Stomach (tissue), 9 donors: ENCODE measurements around the gene HSPB6. TPM values are rescaled to one million over a fixed set of nuclear protein-coding genes. Genes with fewer than 3 reads are reported as not detected.

ENCODE experiments used
- DNase-seq, 2 donors: peaks; one replicate each; pipeline versions ENCODE4 v3.0.0 to v3.0.0-alpha.2; 2013 to 2019
- H3K27ac ChIP-seq, 5 donors: fragments of 200-600 bp in 4 of 5; sonication (generic) in 4 of 5; one replicate each; pipeline ENCODE4 v1.5.1; 2013 to 2019; ENCODE audit warnings: mild to moderate bottlenecking in 1 of 5, moderate library complexity in 1 of 5
- H3K27me3 ChIP-seq, 3 donors: fragments of 200-600 bp; sonication (generic); one replicate each; pipeline ENCODE4 v1.5.1; 2017 to 2019; ENCODE audit warnings: mixed run types in 1 of 3
- H3K36me3 ChIP-seq, 4 donors: fragments of 200-600 bp; sonication (generic); 1 replicate in 3 of 4; 2 replicates in 1 of 4; pipeline ENCODE4 v1.5.1; 2016 to 2019
- H3K4me1 ChIP-seq, 4 donors: fragments of 200-600 bp; sonication (generic); one replicate each; pipeline ENCODE4 v1.5.1; 2016 to 2019
- H3K4me3 ChIP-seq, 4 donors: fragments of 200-600 bp; sonication (generic) in 3 of 4; one replicate each; pipeline ENCODE4 v1.5.1; 2016 to 2019; ENCODE audit warnings: mild to moderate bottlenecking in 1 of 4
- H3K9me3 ChIP-seq, 4 donors: fragments of 200-600 bp; sonication (generic); one replicate each; pipeline ENCODE4 v1.5.1; 2016 to 2019
- EP300 ChIP-seq: sonication (generic); formaldehyde crosslinking; IDR thresholded peaks from one replicate; pipeline ENCODE4 v1.6.1; 2017; ENCODE audit warnings: antibody characterized with exemption
- POLR2A ChIP-seq, 4 donors: fragments of 450-650 bp; IDR thresholded peaks; one replicate each; pipeline ENCODE4 v1.6.1; 2016; ENCODE audit warnings: antibody characterized with exemption in 4 of 4, control low read depth in 2 of 4, mild to moderate bottlenecking in 1 of 4, moderate library complexity in 1 of 4
- POLR2AphosphoS5 ChIP-seq, 3 donors: sonication (generic); formaldehyde crosslinking; IDR thresholded peaks; one replicate each; pipeline ENCODE4 v1.6.1; 2016; ENCODE audit warnings: antibody characterized with exemption in 3 of 3
- WGBS, 5 donors: extraction: QIAGEN DNeasy Blood & Tissue Kit in 3 of 5; methylation state at CpG; one replicate each; pipeline versions ENCODE4 v1.1.5 to v1.1.7; 2013 to 2018; 5-methylcytosine and 5-hydroxymethylcytosine counted together
- intact Hi-C: fragments of 100-400 bp; cut with DNase I; formaldehyde crosslinking; loops from one replicate; pipeline ENCODE4 v1.15.1; 2023; ENCODE audit warnings: low total_unique reads
- polyA plus RNA-seq, 3 donors: library from polyadenylated mRNA; stranded (reverse); fragments of 200-250 nt; gene quantifications; one replicate each; pipeline ENCODE4 v1.2.3, GENCODE V29; 2013
- total RNA-seq, 5 donors: library from RNA; depleted of rRNA; stranded (reverse); fragments of >200 nt; gene quantifications; one replicate each; pipeline versions ENCODE4 v1.1.0 to v1.2.3, GENCODE V29; 2014 to 2016
- TF ChIP-seq, protein P1 (sequence below), 7 experiments: fragments of 450-650 bp in 4 of 7; fragments of 200-600 bp in 3 of 7; sonication (generic) in 3 of 7; IDR thresholded peaks; one replicate each; pipeline ENCODE4 v1.5.1; 2016 to 2019; ENCODE audit warnings: antibody characterized with exemption in 7 of 7, control low read depth in 2 of 7, mild to moderate bottlenecking in 1 of 7
- donor health status: healthy with polysubstance abuse.
- donor health status: Bipolar disorder and iron deficiency.
- donor health status: healthy.

HSPB6 gene
- total and polyA plus RNA-seq, 8 donors: 25.0 to 492 (median 81.0) TPM

DNA sequence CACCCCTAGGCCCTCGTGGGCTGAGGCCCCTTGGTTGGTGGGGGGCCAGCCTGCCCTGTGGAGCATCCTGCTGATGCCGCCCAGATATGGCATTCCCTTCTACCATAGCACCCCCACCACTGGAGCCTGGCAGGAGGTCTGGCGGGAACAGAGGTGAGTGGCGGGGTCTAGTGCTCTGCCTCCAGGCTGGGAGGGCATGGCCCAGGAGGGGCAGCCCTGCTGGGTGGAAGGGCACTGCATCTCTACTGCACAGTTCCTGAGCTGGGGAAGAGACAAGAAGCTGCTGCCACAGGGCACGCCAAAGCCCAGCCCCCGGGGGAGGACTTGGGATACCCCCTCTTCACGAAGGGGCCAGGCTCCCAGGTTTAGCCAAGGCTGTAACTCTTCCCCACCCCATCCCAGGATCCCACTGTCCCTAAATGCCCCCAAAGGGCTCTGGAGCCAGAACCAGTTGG is 41.4 kb downstream of the HSPB6 start:
- intact Hi-C loops: loop anchor here (10.0 kb wide), 1 partner anchor 171 kb away; the partner anchor contains the start of gene TMEM147
- Histone ChIP-seq H3K36me3 (peaks cover 0 to 10% (median 9%) of the 10 kb centered on the region in 4 donors), H3K9me3 (no peaks in the 10 kb centered on the region), H3K4me3 (peak overlapping the region in 2 of 4 donors; percentile 93 to 97), H3K27me3 (no peaks in the 10 kb centered on the region), H3K4me1 (peaks cover 25 to 42% (median 34%) of the 10 kb centered on the region in 4 donors), H3K27ac (peak overlapping the region in 4 of 5 donors; percentile 84 to 95 (median 94))
- TF ChIP-seq POLR2AphosphoS5 (IDR thresholded peaks at IDR 0.05): no peak
- TF ChIP-seq POLR2A (IDR thresholded peaks at IDR 0.05): no peak
- TF ChIP-seq EP300: no peak
- TF ChIP-seq, protein P1, sequence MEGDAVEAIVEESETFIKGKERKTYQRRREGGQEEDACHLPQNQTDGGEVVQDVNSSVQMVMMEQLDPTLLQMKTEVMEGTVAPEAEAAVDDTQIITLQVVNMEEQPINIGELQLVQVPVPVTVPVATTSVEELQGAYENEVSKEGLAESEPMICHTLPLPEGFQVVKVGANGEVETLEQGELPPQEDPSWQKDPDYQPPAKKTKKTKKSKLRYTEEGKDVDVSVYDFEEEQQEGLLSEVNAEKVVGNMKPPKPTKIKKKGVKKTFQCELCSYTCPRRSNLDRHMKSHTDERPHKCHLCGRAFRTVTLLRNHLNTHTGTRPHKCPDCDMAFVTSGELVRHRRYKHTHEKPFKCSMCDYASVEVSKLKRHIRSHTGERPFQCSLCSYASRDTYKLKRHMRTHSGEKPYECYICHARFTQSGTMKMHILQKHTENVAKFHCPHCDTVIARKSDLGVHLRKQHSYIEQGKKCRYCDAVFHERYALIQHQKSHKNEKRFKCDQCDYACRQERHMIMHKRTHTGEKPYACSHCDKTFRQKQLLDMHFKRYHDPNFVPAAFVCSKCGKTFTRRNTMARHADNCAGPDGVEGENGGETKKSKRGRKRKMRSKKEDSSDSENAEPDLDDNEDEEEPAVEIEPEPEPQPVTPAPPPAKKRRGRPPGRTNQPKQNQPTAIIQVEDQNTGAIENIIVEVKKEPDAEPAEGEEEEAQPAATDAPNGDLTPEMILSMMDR (IDR thresholded peaks at IDR 0.05): no peak
- WGBS, 5 donors: 75 to 87% (median 82%) methylated on average over 4 to 7 of the region's 7 CpGs
- DNase-seq: no peak

DNA sequence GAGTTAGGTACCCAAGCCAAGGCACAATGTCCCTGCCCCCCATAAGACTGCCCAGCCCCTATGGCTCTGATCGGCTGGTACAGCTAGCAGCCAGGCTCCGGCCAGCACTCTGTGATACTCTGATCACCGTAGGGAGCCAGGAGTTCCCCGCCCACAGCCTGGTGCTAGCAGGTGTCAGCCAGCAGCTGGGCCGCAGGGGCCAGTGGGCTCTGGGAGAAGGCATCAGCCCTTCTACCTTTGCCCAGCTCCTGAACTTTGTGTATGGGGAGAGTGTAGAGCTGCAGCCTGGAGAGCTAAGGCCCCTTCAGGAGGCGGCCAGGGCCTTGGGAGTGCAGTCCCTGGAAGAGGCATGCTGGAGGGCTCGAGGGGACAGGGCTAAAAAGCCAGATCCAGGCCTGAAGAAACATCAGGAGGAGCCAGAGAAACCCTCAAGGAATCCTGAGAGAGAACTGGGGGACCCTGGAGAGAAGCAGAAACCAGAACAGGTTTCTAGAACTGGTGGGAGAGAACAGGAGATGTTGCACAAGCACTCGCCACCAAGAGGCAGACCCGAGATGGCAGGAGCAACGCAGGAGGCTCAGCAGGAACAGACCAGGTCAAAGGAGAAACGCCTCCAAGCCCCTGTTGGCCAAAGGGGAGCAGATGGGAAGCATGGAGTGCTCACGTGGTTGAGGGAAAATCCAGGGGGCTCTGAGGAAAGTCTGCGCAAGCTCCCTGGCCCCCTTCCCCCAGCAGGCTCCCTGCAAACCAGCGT is 42.1 kb downstream of the HSPB6 start:
- peaks cover 0 to 4% (median 3%) of the 10 kb centered on the region in 4 donors for H3K36me3 ChIP-seq
- DNase-seq: peak in 1 of 2 donors; percentile 8
- no peaks in the 10 kb centered on the region for H3K9me3 ChIP-seq
- WGBS, 5 donors: 63 to 73% (median 69%) methylated on average over 13 to 14 of the region's 14 CpGs
- H3K4me1 ChIP-seq: peaks cover 24 to 38% (median 29%) of the 10 kb centered on the region in 4 donors
- H3K27me3 ChIP-seq: no peaks in the 10 kb centered on the region
- intact Hi-C loops: loop anchor here (10.0 kb wide), 1 partner anchor 170 kb away; the partner anchor contains the start of gene TMEM147
- TF ChIP-seq, protein P1 (IDR thresholded peaks at IDR 0.05): no peak
- TF ChIP-seq EP300: no peak
- TF ChIP-seq POLR2AphosphoS5 (IDR thresholded peaks at IDR 0.05): no peak
- no peak for TF ChIP-seq POLR2A (IDR thresholded peaks at IDR 0.05)
- H3K27ac ChIP-seq: peak overlapping the region in 3 of 5 donors; percentile 14 to 95 (median 95)
- no peak overlapping the region for H3K4me3 ChIP-seq

DNA sequence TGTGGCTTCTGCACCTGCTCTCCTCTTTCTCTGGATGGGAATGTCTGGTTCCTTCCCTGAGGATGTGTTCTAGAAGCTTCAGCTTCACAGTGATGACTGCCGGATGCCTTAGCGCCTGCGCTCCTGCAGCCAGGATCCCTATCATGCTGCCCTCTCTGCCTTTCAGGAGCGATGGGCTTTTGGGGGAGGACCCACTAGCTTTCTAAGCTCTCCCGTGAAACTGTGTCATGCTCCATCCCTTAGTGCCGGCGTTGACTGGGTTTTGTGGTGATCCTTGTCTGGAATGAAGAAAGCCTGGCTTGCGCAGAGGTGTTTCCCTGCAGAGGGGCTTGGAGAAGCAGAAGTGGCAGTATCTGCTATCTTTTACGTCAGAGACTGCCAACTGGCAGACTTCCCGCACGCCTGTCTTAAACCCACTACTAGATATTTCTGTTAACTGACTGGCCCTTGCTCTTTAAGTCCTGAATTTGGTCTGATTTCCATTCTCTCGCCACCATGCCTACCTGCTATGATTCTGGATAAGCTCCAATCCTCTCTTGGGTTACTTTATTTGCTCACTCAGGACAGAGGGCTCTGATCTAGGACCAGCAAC is 42.8 kb downstream of the HSPB6 start:
- TF ChIP-seq, protein P1 (IDR thresholded peaks at IDR 0.05): no peak
- TF ChIP-seq POLR2A (IDR thresholded peaks at IDR 0.05) (no peak), EP300 (no peak), POLR2AphosphoS5 (IDR thresholded peaks at IDR 0.05) (no peak)
- Histone ChIP-seq H3K36me3 (no peaks in the 10 kb centered on the region), H3K4me3 (peak overlapping the region in 1 of 4 donors; percentile 2), H3K4me1 (peaks cover 16 to 31% (median 21%) of the 10 kb centered on the region in 4 donors), H3K27ac (peak overlapping the region in 2 of 5 donors; percentile 14 to 95), H3K27me3 (no peaks in the 10 kb centered on the region), H3K9me3 (no peaks in the 10 kb centered on the region)
- DNase-seq: peak in 1 of 2 donors; percentile 3
- intact Hi-C loops: loop anchor here (10.0 kb wide), 1 partner anchor 169 kb away; the partner anchor contains the start of gene TMEM147
- 68 to 82% (median 79%) methylated on average over 12 of the region's 12 CpGs for WGBS, 5 donors

DNA sequence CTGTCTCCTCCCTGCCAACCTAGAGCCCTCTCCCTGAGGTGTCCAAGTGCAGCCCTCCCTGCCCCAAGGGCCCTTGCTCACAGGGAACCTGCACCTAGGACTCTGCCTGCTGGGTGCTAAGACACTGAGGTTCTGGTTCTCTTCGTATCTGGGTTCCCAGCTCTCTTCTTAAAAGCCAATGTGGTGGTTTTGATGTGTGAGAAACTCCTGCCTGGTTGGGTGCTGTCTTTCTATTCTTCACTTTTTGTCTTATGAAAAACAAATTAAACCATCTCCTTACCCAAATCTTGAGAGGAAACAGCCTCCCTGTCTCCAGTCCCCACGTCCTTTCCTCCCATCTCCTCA is 43.4 kb downstream of the HSPB6 start:
- intact Hi-C loops: loop anchor here (10.0 kb wide), 1 partner anchor 169 kb away; the partner anchor contains the start of gene TMEM147
- DNase-seq: no peak
- H3K4me1 ChIP-seq: peaks cover 13 to 25% (median 16%) of the 10 kb centered on the region in 4 donors
- H3K9me3 ChIP-seq: no peaks in the 10 kb centered on the region
- H3K36me3 ChIP-seq: no peaks in the 10 kb centered on the region
- peak overlapping the region in 1 of 4 donors; percentile 2 for H3K4me3 ChIP-seq
- no peaks in the 10 kb centered on the region for H3K27me3 ChIP-seq
- 66 to 74% (median 72%) methylated on average over 2 of the region's 2 CpGs for WGBS, 5 donors
- H3K27ac ChIP-seq: peak overlapping the region in 1 of 5 donors; percentile 95
- TF ChIP-seq POLR2AphosphoS5 (IDR thresholded peaks at IDR 0.05): no peak
- TF ChIP-seq EP300: no peak
- TF ChIP-seq POLR2A (IDR thresholded peaks at IDR 0.05): no peak
- TF ChIP-seq, protein P1 (IDR thresholded peaks at IDR 0.05): no peak
